ENCODE data around the gene ARHGAP26.
"Not testable (repeated sequence)": the region's sequence is repeated elsewhere in the genome, so short reads cannot be mapped to it uniquely, and the experiment has no call there.

ARHGAP26 gene

DNA sequence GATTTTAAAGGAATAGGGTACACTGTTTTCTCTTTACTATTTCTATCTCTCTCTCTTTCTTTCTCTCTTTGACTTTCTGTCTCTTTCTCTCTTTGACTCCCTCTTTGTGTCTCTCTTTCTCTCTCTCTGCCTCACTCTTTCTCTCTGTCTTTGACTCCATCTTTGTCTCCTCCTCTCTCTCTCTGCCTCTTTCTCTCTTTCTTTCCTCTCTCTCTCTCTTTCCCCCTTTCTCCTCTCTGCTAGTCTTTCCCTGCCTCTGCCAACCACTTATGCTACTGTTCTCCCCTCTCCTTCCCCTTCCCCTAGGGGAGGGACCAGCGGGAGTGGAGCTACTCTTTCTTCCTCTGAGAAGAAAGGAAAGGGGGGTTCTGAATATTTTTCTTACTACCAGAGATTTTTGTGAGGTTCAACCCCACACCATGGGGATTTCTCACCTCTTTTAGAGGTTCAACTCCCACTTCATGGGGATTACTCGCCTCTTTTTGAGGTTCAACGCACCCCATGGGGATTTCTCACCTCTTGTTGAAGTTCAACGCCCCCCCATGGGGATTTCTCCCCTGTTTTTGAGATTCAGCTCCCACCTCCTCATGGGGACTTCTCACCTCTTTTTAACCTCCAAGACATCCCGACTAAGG lies 323.4 kb downstream of the ARHGAP26 start:
- H3K4me3 ChIP-seq (ENCODE audit: low read depth in 1 of 5, low read length in 5 of 5) = peak overlapping the region in 2 of 5 donors; percentile 11 to 34
- H3K27me3 ChIP-seq (ENCODE audit: control insufficient read depth in 5 of 5, insufficient read depth in 4 of 5, low read length in 5 of 5) = no peaks in the 10 kb centered on the region
- no peaks in the 10 kb centered on the region for H3K9me3 ChIP-seq (ENCODE audit: control insufficient read depth in 5 of 5, low read length in 5 of 5)
- H3K36me3 ChIP-seq (ENCODE audit: control insufficient read depth in 5 of 5, insufficient read depth in 5 of 5, low read length in 5 of 5) = no peaks in the 10 kb centered on the region
- H3K9ac ChIP-seq (ENCODE audit: low read length in 5 of 5) = no peak overlapping the region
- no peak overlapping the region for H3K27ac ChIP-seq (ENCODE audit: low read depth, low read length)
- no peaks in the 10 kb centered on the region for H3K4me1 ChIP-seq (ENCODE audit: control insufficient read depth in 5 of 5, insufficient read depth in 5 of 5, low read length in 5 of 5)

DNA sequence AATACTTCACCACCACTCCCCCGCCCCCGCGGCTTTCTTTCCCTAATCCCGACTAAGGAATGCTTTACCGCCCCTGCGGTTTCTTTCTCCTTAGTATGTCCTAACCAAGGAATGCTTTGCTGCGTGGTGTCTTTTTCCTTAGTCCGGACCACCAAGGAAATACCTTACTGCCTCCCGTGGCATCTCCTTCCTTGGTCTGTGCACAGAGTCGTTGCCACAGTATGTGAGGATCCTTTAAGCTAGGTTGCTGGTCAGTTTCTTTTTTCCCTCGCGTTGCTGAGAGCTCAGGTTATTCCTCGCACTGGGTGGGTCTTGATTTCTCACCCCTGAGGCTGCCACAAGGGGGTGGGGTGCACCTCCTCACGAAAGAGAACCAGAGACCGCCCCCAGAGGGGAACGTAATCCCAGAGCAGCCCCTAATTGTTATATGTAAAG lies 323.9 kb downstream of the ARHGAP26 start:
- Histone ChIP-seq H3K4me3 (ENCODE audit: low read depth in 1 of 5, low read length in 5 of 5) (peak overlapping the region in 3 of 5 donors; percentile 11 to 34 (median 22)), H3K36me3 (ENCODE audit: control insufficient read depth in 5 of 5, insufficient read depth in 5 of 5, low read length in 5 of 5) (no peaks in the 10 kb centered on the region), H3K27ac (ENCODE audit: low read depth, low read length) (no peak overlapping the region), H3K27me3 (ENCODE audit: control insufficient read depth in 5 of 5, insufficient read depth in 4 of 5, low read length in 5 of 5) (no peaks in the 10 kb centered on the region), H3K4me1 (ENCODE audit: control insufficient read depth in 5 of 5, insufficient read depth in 5 of 5, low read length in 5 of 5) (no peaks in the 10 kb centered on the region), H3K9me3 (ENCODE audit: control insufficient read depth in 5 of 5, low read length in 5 of 5) (no peaks in the 10 kb centered on the region), H3K9ac (ENCODE audit: low read length in 5 of 5) (no peak overlapping the region)

DNA sequence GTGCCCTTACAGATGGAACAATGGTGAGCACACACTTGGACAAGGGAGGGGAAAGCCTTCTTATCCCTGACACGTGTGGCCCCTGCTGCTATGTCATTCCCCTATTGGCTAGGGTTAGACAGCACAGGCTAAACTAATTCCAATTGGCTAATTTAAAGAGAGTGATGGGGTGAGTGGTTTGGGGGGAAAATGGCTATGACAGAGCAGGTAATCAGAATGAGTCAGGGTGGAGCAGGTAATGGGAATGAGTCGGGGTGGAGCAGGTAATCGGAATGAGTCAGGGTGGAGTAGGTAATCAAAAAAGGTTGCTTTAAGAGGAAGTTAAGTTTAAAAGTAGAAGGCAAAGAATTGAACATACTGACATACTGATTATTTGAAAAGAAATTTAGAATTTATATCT lies 324.4 kb downstream of the ARHGAP26 start:
- H3K4me3 ChIP-seq (ENCODE audit: low read depth in 1 of 5, low read length in 5 of 5); H3K4me1 ChIP-seq (ENCODE audit: control insufficient read depth in 5 of 5, insufficient read depth in 5 of 5, low read length in 5 of 5); H3K9ac ChIP-seq (ENCODE audit: low read length in 5 of 5); H3K27ac ChIP-seq (ENCODE audit: low read depth, low read length); H3K27me3 ChIP-seq (ENCODE audit: control insufficient read depth in 5 of 5, insufficient read depth in 4 of 5, low read length in 5 of 5); H3K9me3 ChIP-seq (ENCODE audit: control insufficient read depth in 5 of 5, low read length in 5 of 5); H3K36me3 ChIP-seq (ENCODE audit: control insufficient read depth in 5 of 5, insufficient read depth in 5 of 5, low read length in 5 of 5): not testable (repeated sequence)

DNA sequence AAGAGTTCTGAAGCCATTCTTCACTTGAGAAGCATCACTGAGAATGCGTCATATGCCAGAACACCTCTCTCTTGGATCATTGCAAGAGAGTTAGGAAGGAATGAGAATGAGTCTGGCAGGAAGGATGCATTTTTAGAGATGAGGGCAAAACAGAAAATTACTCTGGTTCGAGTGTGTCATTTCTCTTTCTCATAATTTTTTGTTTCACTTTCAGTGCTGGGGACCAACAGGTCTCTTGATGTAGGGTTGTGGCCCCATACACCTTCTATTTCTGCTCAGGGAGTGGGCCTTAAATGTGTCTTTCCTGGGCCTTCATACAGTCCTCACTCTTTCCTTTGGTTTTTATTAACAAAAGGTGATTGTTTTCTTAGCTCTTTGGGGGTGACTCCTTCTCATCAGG lies 330.9 kb downstream of the ARHGAP26 start:
- Histone ChIP-seq H3K4me3 (ENCODE audit: low read depth in 1 of 5, low read length in 5 of 5) (no peak overlapping the region), H3K36me3 (ENCODE audit: control insufficient read depth in 5 of 5, insufficient read depth in 5 of 5, low read length in 5 of 5) (no peaks in the 10 kb centered on the region), H3K9me3 (ENCODE audit: control insufficient read depth in 5 of 5, low read length in 5 of 5) (no peaks in the 10 kb centered on the region), H3K27me3 (ENCODE audit: control insufficient read depth in 5 of 5, insufficient read depth in 4 of 5, low read length in 5 of 5) (no peaks in the 10 kb centered on the region), H3K9ac (ENCODE audit: low read length in 5 of 5) (no peak overlapping the region), H3K4me1 (ENCODE audit: control insufficient read depth in 5 of 5, insufficient read depth in 5 of 5, low read length in 5 of 5) (peaks cover 2 to 19% (median 15%) of the 10 kb centered on the region in 5 donors), H3K27ac (ENCODE audit: low read depth, low read length) (no peak overlapping the region)

DNA sequence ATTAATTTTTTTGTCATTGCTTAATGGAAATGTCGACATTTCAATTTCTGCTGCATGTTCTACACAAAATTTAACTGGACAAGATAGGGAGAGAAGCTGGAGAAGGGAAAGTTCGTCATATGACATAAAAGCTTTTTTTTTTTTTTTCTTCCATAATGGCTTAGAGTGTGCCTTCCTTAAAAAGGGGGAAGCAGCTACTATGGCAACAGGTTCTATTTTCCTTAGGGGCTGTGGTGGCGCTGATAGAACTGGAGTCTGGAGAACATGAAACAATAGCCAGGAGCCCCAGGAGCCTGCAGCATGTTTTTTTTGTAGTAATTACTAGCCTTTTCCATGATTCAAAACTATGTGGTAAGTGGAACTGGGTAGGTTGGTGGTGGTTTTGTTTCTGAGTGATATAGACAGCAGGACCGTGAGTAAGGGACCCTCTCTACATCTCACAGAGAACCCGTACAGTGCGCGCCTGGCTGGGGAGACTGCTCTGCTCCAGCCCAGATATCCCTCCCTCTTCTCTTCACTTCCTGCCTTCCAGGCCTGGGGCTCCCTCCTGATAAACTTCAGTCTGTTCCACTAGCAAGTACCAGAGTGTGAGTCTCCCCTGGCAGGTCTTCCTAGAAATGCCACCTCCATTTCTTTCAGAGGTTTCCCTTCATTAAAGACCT lies 331.7 kb downstream of the ARHGAP26 start:
- Histone ChIP-seq H3K4me3 (ENCODE audit: low read depth in 1 of 5, low read length in 5 of 5) (no peak overlapping the region), H3K27me3 (ENCODE audit: control insufficient read depth in 5 of 5, insufficient read depth in 4 of 5, low read length in 5 of 5) (no peaks in the 10 kb centered on the region), H3K9ac (ENCODE audit: low read length in 5 of 5) (no peak overlapping the region), H3K27ac (ENCODE audit: low read depth, low read length) (peak overlapping the region; percentile 55), H3K9me3 (ENCODE audit: control insufficient read depth in 5 of 5, low read length in 5 of 5) (no peaks in the 10 kb centered on the region), H3K4me1 (ENCODE audit: control insufficient read depth in 5 of 5, insufficient read depth in 5 of 5, low read length in 5 of 5) (peaks cover 2 to 19% (median 15%) of the 10 kb centered on the region in 5 donors), H3K36me3 (ENCODE audit: control insufficient read depth in 5 of 5, insufficient read depth in 5 of 5, low read length in 5 of 5) (no peaks in the 10 kb centered on the region)

DNA sequence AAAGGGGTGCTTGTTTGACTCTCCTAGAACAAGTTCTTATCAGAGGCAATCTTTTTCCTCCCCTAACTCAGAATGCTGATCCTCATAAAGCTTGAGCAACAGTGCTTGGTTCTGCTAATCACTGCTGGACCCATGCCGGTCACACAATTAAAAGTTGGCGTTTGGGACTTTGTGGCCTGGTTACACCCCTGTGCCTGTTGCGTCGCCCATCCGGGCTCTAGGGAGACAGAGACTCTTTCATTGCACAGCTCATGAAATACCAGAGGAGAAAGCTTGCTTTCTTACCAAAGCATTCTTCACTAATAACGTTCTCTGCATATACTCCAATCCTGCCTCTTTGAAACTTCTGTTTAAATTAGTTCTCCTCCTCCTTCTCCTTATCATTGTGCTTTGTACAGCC lies 332.2 kb downstream of the ARHGAP26 start:
- H3K9me3 ChIP-seq (ENCODE audit: control insufficient read depth in 5 of 5, low read length in 5 of 5) = no peaks in the 10 kb centered on the region
- peaks cover 2 to 19% (median 16%) of the 10 kb centered on the region in 5 donors for H3K4me1 ChIP-seq (ENCODE audit: control insufficient read depth in 5 of 5, insufficient read depth in 5 of 5, low read length in 5 of 5)
- H3K9ac ChIP-seq (ENCODE audit: low read length in 5 of 5) = no peak overlapping the region
- H3K4me3 ChIP-seq (ENCODE audit: low read depth in 1 of 5, low read length in 5 of 5) = peak overlapping the region in 1 of 5 donors; percentile 15
- H3K36me3 ChIP-seq (ENCODE audit: control insufficient read depth in 5 of 5, insufficient read depth in 5 of 5, low read length in 5 of 5) = no peaks in the 10 kb centered on the region
- H3K27ac ChIP-seq (ENCODE audit: low read depth, low read length) = peak overlapping the region; percentile 55
- no peaks in the 10 kb centered on the region for H3K27me3 ChIP-seq (ENCODE audit: control insufficient read depth in 5 of 5, insufficient read depth in 4 of 5, low read length in 5 of 5)

DNA sequence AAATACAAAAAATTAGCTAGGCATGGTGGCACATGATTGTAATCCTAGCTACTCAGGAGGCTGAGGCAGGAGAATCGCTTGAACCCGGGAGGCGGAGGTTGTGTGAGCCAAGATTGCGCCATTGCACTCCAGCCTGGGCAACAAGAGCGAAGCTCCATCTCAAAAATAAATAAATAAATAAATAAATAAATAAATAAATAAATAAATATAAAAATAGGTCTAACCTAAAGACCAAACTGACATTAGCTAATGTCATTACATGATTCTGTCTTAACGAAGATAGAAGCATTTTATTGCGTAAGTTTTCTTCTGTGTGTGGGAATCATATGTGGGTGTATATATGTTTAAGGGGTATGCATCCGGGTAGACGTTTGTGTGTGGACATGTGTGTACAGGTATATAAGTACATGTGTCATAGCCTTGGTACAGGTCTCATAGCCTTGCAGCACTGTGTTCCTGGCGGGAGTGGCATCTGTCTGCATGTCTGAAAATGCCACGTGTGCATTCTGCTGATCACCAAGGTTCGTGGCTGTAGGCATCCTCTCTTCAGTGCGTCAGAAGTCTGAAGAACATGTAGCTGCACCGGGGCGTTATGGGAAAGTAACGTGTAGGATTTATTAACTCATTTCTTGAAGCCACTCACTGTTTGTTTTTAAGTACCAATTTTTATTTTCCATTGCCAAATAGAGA lies 335.2 kb downstream of the ARHGAP26 start:
- no peak overlapping the region for H3K9ac ChIP-seq (ENCODE audit: low read length in 5 of 5)
- no peaks in the 10 kb centered on the region for H3K27me3 ChIP-seq (ENCODE audit: control insufficient read depth in 5 of 5, insufficient read depth in 4 of 5, low read length in 5 of 5)
- H3K4me1 ChIP-seq (ENCODE audit: control insufficient read depth in 5 of 5, insufficient read depth in 5 of 5, low read length in 5 of 5) = peaks cover 2 to 36% (median 28%) of the 10 kb centered on the region in 5 donors
- no peaks in the 10 kb centered on the region for H3K36me3 ChIP-seq (ENCODE audit: control insufficient read depth in 5 of 5, insufficient read depth in 5 of 5, low read length in 5 of 5)
- no peak overlapping the region for H3K27ac ChIP-seq (ENCODE audit: low read depth, low read length)
- H3K4me3 ChIP-seq (ENCODE audit: low read depth in 1 of 5, low read length in 5 of 5) = no peak overlapping the region
- H3K9me3 ChIP-seq (ENCODE audit: control insufficient read depth in 5 of 5, low read length in 5 of 5) = no peaks in the 10 kb centered on the region

DNA sequence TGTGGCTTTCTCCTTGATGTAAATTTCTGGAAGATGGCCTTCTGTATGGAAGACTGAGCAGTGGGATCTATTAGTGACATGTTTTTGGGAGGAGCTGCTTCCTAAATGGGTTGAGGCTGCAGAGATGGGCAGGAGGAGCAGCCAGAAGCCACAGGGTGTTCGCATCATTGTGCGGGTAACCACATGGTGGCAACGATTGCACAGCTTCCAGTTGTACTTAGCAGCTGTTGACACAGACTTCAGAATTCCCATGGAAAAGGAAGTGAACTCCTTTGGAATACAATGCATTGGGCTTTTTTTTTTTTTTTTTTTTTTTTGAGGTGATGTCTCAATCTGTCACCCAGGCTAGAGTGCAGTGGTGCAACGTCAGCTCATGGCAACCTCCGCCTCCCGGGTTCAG lies 336.0 kb downstream of the ARHGAP26 start:
- H3K9me3 ChIP-seq (ENCODE audit: control insufficient read depth in 5 of 5, low read length in 5 of 5) = no peaks in the 10 kb centered on the region
- no peaks in the 10 kb centered on the region for H3K27me3 ChIP-seq (ENCODE audit: control insufficient read depth in 5 of 5, insufficient read depth in 4 of 5, low read length in 5 of 5)
- H3K36me3 ChIP-seq (ENCODE audit: control insufficient read depth in 5 of 5, insufficient read depth in 5 of 5, low read length in 5 of 5) = no peaks in the 10 kb centered on the region
- H3K4me1 ChIP-seq (ENCODE audit: control insufficient read depth in 5 of 5, insufficient read depth in 5 of 5, low read length in 5 of 5) = peaks cover 2 to 44% (median 33%) of the 10 kb centered on the region in 5 donors
- no peak overlapping the region for H3K9ac ChIP-seq (ENCODE audit: low read length in 5 of 5)
- no peak overlapping the region for H3K27ac ChIP-seq (ENCODE audit: low read depth, low read length)
- H3K4me3 ChIP-seq (ENCODE audit: low read depth in 1 of 5, low read length in 5 of 5) = no peak overlapping the region

DNA sequence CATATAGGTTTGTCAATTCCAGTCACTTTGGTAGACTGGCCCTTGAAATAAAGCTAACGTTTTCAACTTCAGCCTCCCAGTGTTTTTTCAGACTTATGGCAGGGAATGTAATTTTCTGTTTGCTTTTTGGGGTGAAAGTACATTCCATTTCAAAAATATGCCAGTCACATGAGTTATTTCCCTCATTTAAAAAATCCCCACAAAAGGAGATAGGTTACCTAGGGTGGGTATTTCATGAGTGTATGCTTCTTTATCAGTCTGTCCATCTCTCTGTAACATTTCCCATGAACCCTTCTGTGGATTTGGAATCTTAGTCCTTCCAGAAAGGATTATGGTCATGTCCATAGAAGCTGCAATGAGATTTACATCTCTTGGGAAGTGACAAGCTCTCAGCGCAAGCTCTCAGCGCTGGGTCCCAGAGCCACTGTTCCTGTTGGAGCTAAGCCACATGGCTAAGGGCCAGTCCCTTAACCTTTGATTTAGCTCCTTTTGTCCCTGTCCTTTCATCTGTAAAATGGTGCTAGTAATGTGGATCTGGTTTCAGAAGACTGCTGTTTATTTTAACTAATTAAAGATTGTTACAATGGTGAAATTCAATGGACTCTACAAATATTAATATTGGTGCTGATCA lies 338.4 kb downstream of the ARHGAP26 start:
- Histone ChIP-seq H3K36me3 (ENCODE audit: control insufficient read depth in 5 of 5, insufficient read depth in 5 of 5, low read length in 5 of 5) (no peaks in the 10 kb centered on the region), H3K9me3 (ENCODE audit: control insufficient read depth in 5 of 5, low read length in 5 of 5) (no peaks in the 10 kb centered on the region), H3K4me3 (ENCODE audit: low read depth in 1 of 5, low read length in 5 of 5) (no peak overlapping the region), H3K27ac (ENCODE audit: low read depth, low read length) (no peak overlapping the region), H3K9ac (ENCODE audit: low read length in 5 of 5) (no peak overlapping the region), H3K4me1 (ENCODE audit: control insufficient read depth in 5 of 5, insufficient read depth in 5 of 5, low read length in 5 of 5) (peaks cover 0 to 42% (median 24%) of the 10 kb centered on the region in 5 donors), H3K27me3 (ENCODE audit: control insufficient read depth in 5 of 5, insufficient read depth in 4 of 5, low read length in 5 of 5) (no peaks in the 10 kb centered on the region)

DNA sequence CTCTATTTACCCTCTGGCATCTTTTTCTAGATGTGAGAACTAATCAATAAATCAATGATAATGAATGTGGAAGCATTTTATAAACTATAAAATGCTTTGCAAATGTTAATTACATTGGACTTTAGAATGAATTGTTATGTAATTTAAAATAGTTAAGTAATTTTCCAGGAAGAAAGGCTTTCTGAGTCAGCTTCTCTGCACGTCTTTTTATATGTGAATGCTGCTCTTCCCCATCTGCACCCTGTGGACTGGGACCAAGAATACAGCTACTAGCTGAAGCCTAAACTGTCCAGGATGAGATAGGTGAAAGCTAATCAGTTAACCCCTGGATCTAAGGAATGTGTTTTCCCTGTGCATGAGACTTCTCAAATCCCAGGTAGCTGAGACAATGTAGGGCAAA lies 340.4 kb downstream of the ARHGAP26 start:
- H3K27me3 ChIP-seq (ENCODE audit: control insufficient read depth in 5 of 5, insufficient read depth in 4 of 5, low read length in 5 of 5) = no peaks in the 10 kb centered on the region
- H3K36me3 ChIP-seq (ENCODE audit: control insufficient read depth in 5 of 5, insufficient read depth in 5 of 5, low read length in 5 of 5) = no peaks in the 10 kb centered on the region
- no peak overlapping the region for H3K9ac ChIP-seq (ENCODE audit: low read length in 5 of 5)
- H3K4me1 ChIP-seq (ENCODE audit: control insufficient read depth in 5 of 5, insufficient read depth in 5 of 5, low read length in 5 of 5) = peaks cover 0 to 42% (median 24%) of the 10 kb centered on the region in 5 donors
- no peaks in the 10 kb centered on the region for H3K9me3 ChIP-seq (ENCODE audit: control insufficient read depth in 5 of 5, low read length in 5 of 5)
- peak overlapping the region; percentile 22 for H3K27ac ChIP-seq (ENCODE audit: low read depth, low read length)
- no peak overlapping the region for H3K4me3 ChIP-seq (ENCODE audit: low read depth in 1 of 5, low read length in 5 of 5)
